ENCODE measurements around the gene CCDC187.

Gene CCDC187

GRCh38 chr9:136309806-136310220 is 5.9 kb upstream of the CCDC187 start:
- H3K27me3 ChIP-seq (ENCODE audit: insufficient read depth, low read depth), result peaks cover 65% of the 10 kb centered on the region

GRCh38 chr9:136309101-136309801 is 5.4 kb upstream of the CCDC187 start:
- Histone ChIP-seq H3K36me3 (ENCODE audit: insufficient read depth) (no peaks in the 10 kb centered on the region), H3K27ac (no peak overlapping the region), H3K4me3 (IDR thresholded peaks at IDR 0.05; ENCODE audit: insufficient read depth, low read depth, low read length) (no peak overlapping the region), H2AFZ (ENCODE audit: low read depth) (no peak overlapping the region), H3K79me2 (ENCODE audit: insufficient read depth, low read depth) (no peaks in the 10 kb centered on the region), H3K4me1 (ENCODE audit: low read depth, poor library complexity, severe bottlenecking) (no peaks in the 10 kb centered on the region), H3K4me2 (no peak overlapping the region), H4K20me1 (ENCODE audit: insufficient read depth) (no peaks in the 10 kb centered on the region), H3K9ac (no peak overlapping the region), H3K27me3 (ENCODE audit: insufficient read depth, low read depth) (peaks cover 64% of the 10 kb centered on the region)
- TF ChIP-seq CTCF (conservative IDR thresholded peaks at IDR 0.05; ENCODE audit: low read depth, low read length), result no peak

More at GRCh38 chr9:136309806-136310220, 5.9 kb upstream of the CCDC187 start:
- no peaks in the 10 kb centered on the region for H3K36me3 ChIP-seq (ENCODE audit: insufficient read depth)
- H3K4me1 ChIP-seq (ENCODE audit: low read depth, poor library complexity, severe bottlenecking), result no peaks in the 10 kb centered on the region
- H3K4me3 ChIP-seq (IDR thresholded peaks at IDR 0.05; ENCODE audit: insufficient read depth, low read depth, low read length), result no peak overlapping the region
- H2AFZ ChIP-seq (ENCODE audit: low read depth), result no peak overlapping the region
- H3K9ac ChIP-seq, result no peak overlapping the region
- H3K4me2 ChIP-seq, result no peak overlapping the region
- no peak for TF ChIP-seq CTCF (conservative IDR thresholded peaks at IDR 0.05; ENCODE audit: low read depth, low read length)
- H4K20me1 ChIP-seq (ENCODE audit: insufficient read depth), result no peaks in the 10 kb centered on the region
- H3K27ac ChIP-seq, result no peak overlapping the region
- H3K79me2 ChIP-seq (ENCODE audit: insufficient read depth, low read depth), result no peaks in the 10 kb centered on the region

- no peak overlapping the region for H3K9ac ChIP-seq
These were observed 4.8 kb upstream of the CCDC187 start for GRCh38 chr9:136308702-136309053.

GRCh38 chr9:136308006-136308701 is 4.3 kb upstream of the CCDC187 start:
- Histone ChIP-seq H3K79me2 (ENCODE audit: insufficient read depth, low read depth) (no peaks in the 10 kb centered on the region), H2AFZ (ENCODE audit: low read depth) (no peak overlapping the region), H3K4me1 (ENCODE audit: low read depth, poor library complexity, severe bottlenecking) (no peaks in the 10 kb centered on the region), H3K36me3 (ENCODE audit: insufficient read depth) (no peaks in the 10 kb centered on the region), H3K27ac (no peak overlapping the region), H3K27me3 (ENCODE audit: insufficient read depth, low read depth) (peaks cover 64% of the 10 kb centered on the region), H3K9ac (no peak overlapping the region), H3K4me2 (no peak overlapping the region), H4K20me1 (ENCODE audit: insufficient read depth) (no peaks in the 10 kb centered on the region), H3K4me3 (IDR thresholded peaks at IDR 0.05; ENCODE audit: insufficient read depth, low read depth, low read length) (no peak overlapping the region)
- no peak for TF ChIP-seq CTCF (conservative IDR thresholded peaks at IDR 0.05; ENCODE audit: low read depth, low read length)

More at GRCh38 chr9:136308702-136309053, 4.8 kb upstream of the CCDC187 start:
- Histone ChIP-seq H3K4me1 (ENCODE audit: low read depth, poor library complexity, severe bottlenecking) (no peaks in the 10 kb centered on the region), H3K36me3 (ENCODE audit: insufficient read depth) (no peaks in the 10 kb centered on the region), H3K4me3 (IDR thresholded peaks at IDR 0.05; ENCODE audit: insufficient read depth, low read depth, low read length) (no peak overlapping the region), H3K27ac (no peak overlapping the region), H4K20me1 (ENCODE audit: insufficient read depth) (no peaks in the 10 kb centered on the region), H2AFZ (ENCODE audit: low read depth) (no peak overlapping the region), H3K79me2 (ENCODE audit: insufficient read depth, low read depth) (no peaks in the 10 kb centered on the region), H3K27me3 (ENCODE audit: insufficient read depth, low read depth) (peaks cover 64% of the 10 kb centered on the region), H3K4me2 (no peak overlapping the region)
- no peak for TF ChIP-seq CTCF (conservative IDR thresholded peaks at IDR 0.05; ENCODE audit: low read depth, low read length)
